ENCODE measurements around the gene BRAF. TPM values are rescaled to one million over a fixed set of nuclear protein-coding genes. Genes with fewer than 3 reads are reported as not detected.
"Not testable (repeated sequence)": the region's sequence is repeated elsewhere in the genome, so short reads cannot be mapped to it uniquely, and the experiment has no call there.

Gene BRAF
- total RNA-seq, 1 experiment from 2014 or later = 7.7 TPM

GRCh38 chr7:140674899-140675701 lies 249.6 kb downstream of the BRAF start:
- Histone ChIP-seq H3K27me3 (ENCODE audit: control insufficient read depth, insufficient read depth, low read length) (peaks cover 13% of the 10 kb centered on the region; the same call in 1 of the 2 replicates), H3K4me3 (ENCODE audit: insufficient read depth, low read depth, low read length) (no peak overlapping the region), H3K36me3 (replicated peaks; ENCODE audit: control insufficient read depth, insufficient read depth, low read length) (peaks cover under 1% of the 10 kb centered on the region)
- peak; percentile 77 for DNase-seq

- H3K36me3 ChIP-seq (replicated peaks; ENCODE audit: control insufficient read depth, insufficient read depth, low read length) = no peaks in the 10 kb centered on the region; the same call in none of the 2 replicates
- H3K4me3 ChIP-seq (ENCODE audit: insufficient read depth, low read depth, low read length) = no peak overlapping the region
- no peak for DNase-seq
- H3K27me3 ChIP-seq (ENCODE audit: control insufficient read depth, insufficient read depth, low read length) = peaks cover 13% of the 10 kb centered on the region; the same call in 1 of the 2 replicates
These were observed 250.4 kb downstream of the BRAF start for GRCh38 chr7:140674356-140674800.

GRCh38 chr7:140673774-140674155 lies 251.0 kb downstream of the BRAF start:
- Histone ChIP-seq H3K36me3 (replicated peaks; ENCODE audit: control insufficient read depth, insufficient read depth, low read length) (no peaks in the 10 kb centered on the region; the same call in none of the 2 replicates), H3K4me3 (ENCODE audit: insufficient read depth, low read depth, low read length) (peak overlapping the region; percentile 73), H3K27me3 (ENCODE audit: control insufficient read depth, insufficient read depth, low read length) (peaks cover 13% of the 10 kb centered on the region; the same call in 1 of the 2 replicates)
- peak; percentile 46 for DNase-seq

- peak; percentile 90 for DNase-seq
- H3K27me3 ChIP-seq (ENCODE audit: control insufficient read depth, insufficient read depth, low read length) = peaks cover 13% of the 10 kb centered on the region; the same call in 1 of the 2 replicates
- peak overlapping the region; percentile 73 for H3K4me3 ChIP-seq (ENCODE audit: insufficient read depth, low read depth, low read length)
- no peaks in the 10 kb centered on the region; the same call in none of the 2 replicates for H3K36me3 ChIP-seq (replicated peaks; ENCODE audit: control insufficient read depth, insufficient read depth, low read length)
These were observed 251.5 kb downstream of the BRAF start for GRCh38 chr7:140673063-140673773.

- Histone ChIP-seq H3K36me3 (replicated peaks; ENCODE audit: control insufficient read depth, insufficient read depth, low read length) (no peaks in the 10 kb centered on the region; the same call in none of the 2 replicates), H3K4me3 (ENCODE audit: insufficient read depth, low read depth, low read length) (peak within 1 kb of the TSS; percentile 73), H3K27me3 (ENCODE audit: control insufficient read depth, insufficient read depth, low read length) (peaks cover 13% of the 10 kb centered on the region; the same call in 1 of the 2 replicates)
- DNase-seq = peak; percentile 98
These were observed 252.2 kb downstream of the BRAF start, which contains the start of gene ADCK2 for GRCh38 chr7:140672382-140673062. Gene ADCK2 (plus strand): TSS chr7:140672945. CDS start chr7:140673331, 386 bp downstream.

GRCh38 chr7:140671966-140672365 lies 252.8 kb downstream of the BRAF start:
- Histone ChIP-seq H3K4me3 (ENCODE audit: insufficient read depth, low read depth, low read length) (peak overlapping the region; percentile 22), H3K36me3 (replicated peaks; ENCODE audit: control insufficient read depth, insufficient read depth, low read length) (no peaks in the 10 kb centered on the region; the same call in none of the 2 replicates), H3K27me3 (ENCODE audit: control insufficient read depth, insufficient read depth, low read length) (peaks cover 13% of the 10 kb centered on the region; the same call in 1 of the 2 replicates)
- DNase-seq = peak; percentile 44

GRCh38 chr7:140670343-140670935 lies 254.3 kb downstream of the BRAF start:
- Histone ChIP-seq H3K27me3 (ENCODE audit: control insufficient read depth, insufficient read depth, low read length) (peaks cover 13% of the 10 kb centered on the region; the same call in 1 of the 2 replicates), H3K4me3 (ENCODE audit: insufficient read depth, low read depth, low read length) (no peak overlapping the region), H3K36me3 (replicated peaks; ENCODE audit: control insufficient read depth, insufficient read depth, low read length) (no peaks in the 10 kb centered on the region; the same call in 1 of the 2 replicates)
- DNase-seq = peak; percentile 47

- H3K27me3 ChIP-seq (ENCODE audit: control insufficient read depth, insufficient read depth, low read length) = peaks cover 13% of the 10 kb centered on the region; the same call in 1 of the 2 replicates
- H3K4me3 ChIP-seq (ENCODE audit: insufficient read depth, low read depth, low read length); H3K36me3 ChIP-seq (replicated peaks; ENCODE audit: control insufficient read depth, insufficient read depth, low read length); DNase-seq: not testable (repeated sequence)
These were observed 254.9 kb downstream of the BRAF start for GRCh38 chr7:140669862-140670261.

GRCh38 chr7:140669352-140669751 lies 255.4 kb downstream of the BRAF start:
- no peak overlapping the region for H3K4me3 ChIP-seq (ENCODE audit: insufficient read depth, low read depth, low read length)
- DNase-seq = no peak
- H3K27me3 ChIP-seq (ENCODE audit: control insufficient read depth, insufficient read depth, low read length) = peaks cover 13% of the 10 kb centered on the region; the same call in 1 of the 2 replicates
- H3K36me3 ChIP-seq (replicated peaks; ENCODE audit: control insufficient read depth, insufficient read depth, low read length) = no peaks in the 10 kb centered on the region; the same call in 1 of the 2 replicates

Other genes with a start within 250 kb of the BRAF start
- 124 and 196 TPM in 2 replicates for gene NDUFB2, start 228.2 kb downstream of the BRAF start, total RNA-seq (2014; rRNA removed; shearing (Covaris generic))
- gene MRPS33, start 90.0 kb upstream of the BRAF start, total RNA-seq (2014; rRNA removed; shearing (Covaris generic)) = 51.0 and 61.0 TPM in 2 replicates
- gene TMEM178B, start 149.1 kb upstream of the BRAF start, total RNA-seq (2014; rRNA removed; shearing (Covaris generic)) = 1.1 and 1.4 TPM in 2 replicates